PC-9 (cell line): ENCODE data around the gene CIITA. TPM values are rescaled to one million over a fixed set of nuclear protein-coding genes. Genes with fewer than 3 reads are reported as not detected.
A peak's percentile ranks its signal among the peaks of the same experiment; 100 is the strongest.
"Not testable (repeated sequence)": the region's sequence is repeated elsewhere in the genome, so short reads cannot be mapped to it uniquely, and the experiment has no call there.

ENCODE experiments used
- BruUV-seq: library from RNA; stranded (reverse); fragments of 400-500 nt; replicated peaks from 2 replicates; lab custom pipeline; 2021; lab: Mats Ljungman, UMichigan
- CTCF ChIA-PET: fragments of 300-600 bp; sonication (Branson Sonifier 250); formaldehyde crosslinking; loops from one replicate; lab custom pipeline; 2022; ENCODE audit warnings: antibody characterized with exemption; lab: Charles Lee
- POLR2A ChIA-PET: fragments of 300-600 bp; sonication (Branson Sonifier 250); formaldehyde crosslinking; loops from one replicate; lab custom pipeline; 2022; ENCODE audit warnings: antibody characterized with exemption; ENCODE audit not compliant: unreplicated experiment; lab: Charles Lee
- DNase-seq, 2 experiments: peaks; one replicate each; pipeline versions ENCODE4 v3.0.0 to v3.0.0-alpha.2; 2015 to 2022; ENCODE audit warnings: mixed read lengths in 1 of 2
- H2AFZ ChIP-seq: fragments of 200-600 bp; sonication (generic); 2 replicates; pipeline ENCODE4 v1.8.1; 2017; ENCODE audit warnings: antibody characterized with exemption
- H3F3A ChIP-seq: fragments of 200-600 bp; sonication (generic); 2 replicates; pipeline ENCODE4 v1.8.1; 2017; ENCODE audit warnings: antibody characterized with exemption, mild to moderate bottlenecking, low read depth; ENCODE audit not compliant: insufficient read depth
- H3K27ac ChIP-seq: fragments of 200-600 bp; sonication (generic); 2 replicates; pipeline ENCODE4 v1.6.1; 2016; ENCODE audit warnings: mixed run types
- H3K27me3 ChIP-seq: fragments of 200-600 bp; sonication (generic); 2 replicates; pipeline ENCODE4 v1.6.1; 2016; ENCODE audit warnings: low read depth, mixed run types; ENCODE audit not compliant: insufficient read depth
- H3K36me3 ChIP-seq: fragments of 200-600 bp; sonication (generic); 2 replicates; pipeline ENCODE4 v1.6.1; 2016; ENCODE audit warnings: low read depth, mixed run types
- H3K4me1 ChIP-seq: fragments of 200-600 bp; sonication (generic); replicated peaks from 2 replicates; pipeline ENCODE4 v1.6.1; 2016; ENCODE audit warnings: mixed run types; ENCODE audit not compliant: insufficient read depth
- H3K4me2 ChIP-seq: fragments of 200-600 bp; sonication (generic); 2 replicates; pipeline ENCODE4 v1.6.1; 2017; ENCODE audit warnings: mixed run types
- H3K4me3 ChIP-seq: fragments of 200-600 bp; sonication (generic); 2 replicates; pipeline ENCODE4 v1.6.1; 2016; ENCODE audit warnings: mixed run types
- H3K79me2 ChIP-seq: fragments of 200-600 bp; sonication (generic); 2 replicates; pipeline ENCODE4 v1.6.1; 2017; ENCODE audit warnings: low read depth, mixed run types
- H3K9me2 ChIP-seq: fragments of 200-600 bp; sonication (generic); 2 replicates; pipeline ENCODE4 v1.8.1; 2017; ENCODE audit warnings: mild to moderate bottlenecking; ENCODE audit not compliant: insufficient read depth
- H3K9me3 ChIP-seq: fragments of 200-600 bp; sonication (generic); 2 replicates; pipeline ENCODE4 v1.8.1; 2016; ENCODE audit warnings: low read depth; ENCODE audit not compliant: insufficient read depth
- H4K20me1 ChIP-seq: fragments of 200-600 bp; sonication (generic); 2 replicates; pipeline ENCODE4 v1.8.1; 2017; ENCODE audit not compliant: insufficient read depth
- EZH2 ChIP-seq: fragments of 200-600 bp; sonication (generic); IDR thresholded peaks from 2 replicates; pipeline ENCODE4 v1.8.0; 2017; ENCODE audit warnings: antibody characterized with exemption, low read depth
- intact Hi-C: fragments of 100-400 bp; cut with micrococcal nuclease; formaldehyde crosslinking; loops from one replicate; pipeline ENCODE4 v1.10.0; 2022; ENCODE audit not compliant: unreplicated experiment
- total RNA-seq: library from RNA; stranded (reverse); gene quantifications from 2 replicates; pipeline ENCODE4 v1.2.3, GENCODE V29; 2021
- TF ChIP-seq, protein P1 (sequence below): fragments of 200-600 bp; sonication (generic); conservative IDR thresholded peaks from 2 replicates; pipeline ENCODE4 v1.6.1; 2017; ENCODE audit warnings: mixed run types, antibody characterized with exemption, mild to moderate bottlenecking, moderate library complexity

CIITA gene
- total RNA-seq, 1 experiment from 2014 or later, result 1.7 TPM

DNA sequence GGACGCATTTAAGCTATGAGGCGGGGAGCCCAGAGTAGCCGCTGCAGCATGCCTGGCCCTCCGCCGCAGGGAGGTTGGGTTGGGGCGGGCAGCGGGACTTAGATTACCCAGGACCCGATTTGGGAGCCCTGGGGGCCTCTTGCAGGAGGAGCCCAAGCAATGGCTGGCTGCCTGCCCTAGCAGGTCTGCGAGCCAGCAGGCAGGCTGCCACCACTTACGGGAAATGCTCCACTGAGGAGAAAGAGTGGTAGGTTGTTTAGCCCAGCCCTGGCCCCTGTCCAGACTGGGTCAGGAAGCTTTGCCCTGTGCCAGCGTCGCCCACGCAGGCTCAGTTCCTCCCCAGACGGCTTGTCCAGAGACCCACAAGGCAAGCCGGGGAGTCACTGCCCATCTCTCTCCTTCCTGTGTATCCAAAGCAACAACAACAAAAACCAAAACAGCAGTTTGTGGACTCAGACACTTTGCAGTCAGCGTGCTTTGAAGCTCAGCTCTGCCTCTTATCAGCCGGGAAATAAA lies 48.1 kb upstream of the CIITA start:
- TF ChIP-seq, protein P1, sequence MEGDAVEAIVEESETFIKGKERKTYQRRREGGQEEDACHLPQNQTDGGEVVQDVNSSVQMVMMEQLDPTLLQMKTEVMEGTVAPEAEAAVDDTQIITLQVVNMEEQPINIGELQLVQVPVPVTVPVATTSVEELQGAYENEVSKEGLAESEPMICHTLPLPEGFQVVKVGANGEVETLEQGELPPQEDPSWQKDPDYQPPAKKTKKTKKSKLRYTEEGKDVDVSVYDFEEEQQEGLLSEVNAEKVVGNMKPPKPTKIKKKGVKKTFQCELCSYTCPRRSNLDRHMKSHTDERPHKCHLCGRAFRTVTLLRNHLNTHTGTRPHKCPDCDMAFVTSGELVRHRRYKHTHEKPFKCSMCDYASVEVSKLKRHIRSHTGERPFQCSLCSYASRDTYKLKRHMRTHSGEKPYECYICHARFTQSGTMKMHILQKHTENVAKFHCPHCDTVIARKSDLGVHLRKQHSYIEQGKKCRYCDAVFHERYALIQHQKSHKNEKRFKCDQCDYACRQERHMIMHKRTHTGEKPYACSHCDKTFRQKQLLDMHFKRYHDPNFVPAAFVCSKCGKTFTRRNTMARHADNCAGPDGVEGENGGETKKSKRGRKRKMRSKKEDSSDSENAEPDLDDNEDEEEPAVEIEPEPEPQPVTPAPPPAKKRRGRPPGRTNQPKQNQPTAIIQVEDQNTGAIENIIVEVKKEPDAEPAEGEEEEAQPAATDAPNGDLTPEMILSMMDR, result no peak
- no peak for TF ChIP-seq EZH2
- Histone ChIP-seq H3K4me1 (no peaks in the 10 kb centered on the region; the same call in 1 of the 2 replicates), H3K27me3 (no peaks in the 10 kb centered on the region; the same call in 1 of the 2 replicates), H3F3A (no peaks in the 10 kb centered on the region), H3K27ac (no peak overlapping the region), H3K9me3 (no peaks in the 10 kb centered on the region), H3K36me3 (no peaks in the 10 kb centered on the region), H4K20me1 (no peaks in the 10 kb centered on the region), H3K9me2 (no peaks in the 10 kb centered on the region), H3K4me2 (no peak overlapping the region), H3K4me3 (no peak overlapping the region), H2AFZ (no peak overlapping the region), H3K79me2 (no peaks in the 10 kb centered on the region)
- ChIA-PET POLR2A (no interaction called here), CTCF (interaction anchor here (0.6 kb wide), 1 partner anchor 173 kb away, joined by 3 read pairs; no protein-coding TSS in a partner anchor)
- no TSS peak for BruUV-seq
- intact Hi-C loops, result loop anchor here (10.0 kb wide), 1 partner anchor 74 kb away; no protein-coding TSS in a partner anchor
- peak in 1 of 2 experiments; percentile 78 for DNase-seq

DNA sequence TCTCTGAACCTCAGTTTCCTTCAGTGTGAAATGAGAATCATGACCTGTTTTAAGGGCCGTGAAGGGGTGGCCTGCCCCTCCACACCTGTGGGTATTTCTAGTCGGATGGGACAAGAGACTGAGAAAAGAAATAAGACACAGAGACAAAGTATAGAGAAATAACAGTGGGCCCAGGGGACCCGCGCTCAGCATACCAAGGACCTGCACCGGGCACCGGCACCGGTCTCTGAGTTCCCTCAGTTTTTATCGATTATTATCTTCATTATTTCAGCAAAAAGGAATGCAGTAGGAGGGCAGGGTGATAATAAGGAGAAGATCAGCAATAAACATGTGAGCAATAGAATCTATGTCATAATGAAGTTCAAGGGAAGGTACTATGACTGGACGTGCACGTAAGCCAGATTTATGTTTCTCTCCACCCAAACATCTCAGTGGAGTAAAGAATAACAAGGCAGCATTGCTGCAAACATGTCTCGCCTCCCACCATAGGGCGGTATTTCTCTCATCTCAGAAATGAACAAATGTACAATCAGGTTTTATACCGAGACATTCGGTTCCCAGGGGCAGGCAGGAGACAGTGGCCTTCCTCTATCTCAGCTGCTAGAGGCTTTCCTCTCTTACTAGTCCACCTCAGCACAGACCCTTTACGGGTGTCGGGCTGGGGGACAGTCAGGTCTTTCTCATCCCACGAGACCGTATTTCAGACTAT lies 47.5 kb upstream of the CIITA start:
- H2AFZ ChIP-seq, result not testable (repeated sequence)

GRCh38 chr16:10830240-10830639 lies 46.8 kb upstream of the CIITA start:
- H3K4me3 ChIP-seq, H3F3A ChIP-seq, H3K9me3 ChIP-seq, H3K9me2 ChIP-seq, H3K36me3 ChIP-seq, intact Hi-C loops, CTCF ChIA-PET, H2AFZ ChIP-seq, H3K79me2 ChIP-seq, H3K27ac ChIP-seq, DNase-seq, H4K20me1 ChIP-seq, POLR2A ChIA-PET, H3K27me3 ChIP-seq, BruUV-seq, H3K4me2 ChIP-seq, H3K4me1 ChIP-seq: not testable (repeated sequence)

More for the DNA sequence above, 47.5 kb upstream of the CIITA start:
- BruUV-seq, POLR2A ChIA-PET, H3K4me2 ChIP-seq, H3K27ac ChIP-seq, H3K36me3 ChIP-seq, CTCF ChIA-PET, DNase-seq, H3F3A ChIP-seq, H3K4me3 ChIP-seq, H3K27me3 ChIP-seq, H3K4me1 ChIP-seq, H3K79me2 ChIP-seq, H3K9me2 ChIP-seq, H3K9me3 ChIP-seq, H4K20me1 ChIP-seq: not testable (repeated sequence)
- intact Hi-C loops, result loop anchor here (10.0 kb wide), 1 partner anchor 75 kb away; no protein-coding TSS in a partner anchor
